GM21737 (cell line): ENCODE results near the gene SF3B3.
"Not testable (repeated sequence)": the region's sequence is repeated elsewhere in the genome, so short reads cannot be mapped to it uniquely, and the experiment has no call there.

ENCODE experiments used
- ATAC-seq: cut with Tn5 transposase; IDR thresholded peaks from one replicate; pipeline ENCODE4 v1.9.1; 2021; ENCODE audit warnings: mild to moderate bottlenecking, moderate library complexity; ENCODE audit not compliant: unreplicated experiment

The SF3B3 gene

DNA sequence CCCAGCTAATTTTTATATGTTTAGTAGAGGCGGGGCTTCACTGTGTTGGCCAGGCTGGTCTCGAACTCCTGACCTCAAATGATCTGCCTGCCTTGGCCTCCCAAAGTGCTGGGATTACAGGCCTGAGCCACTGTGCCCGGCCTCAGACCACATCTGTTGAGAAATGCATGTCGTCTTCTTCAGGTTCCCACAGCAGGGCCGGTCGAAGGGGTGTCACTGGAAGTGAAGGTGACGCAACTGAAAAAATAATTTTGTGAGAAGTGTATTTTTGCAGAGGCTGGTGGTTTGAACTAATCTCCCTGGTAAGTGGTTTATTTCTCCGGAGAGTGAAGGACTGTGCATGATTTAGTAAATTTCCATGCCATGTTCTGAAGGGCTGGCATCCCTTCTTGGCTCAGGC is 89.3 kb downstream of the SF3B3 start:
- ATAC-seq, result no peak

DNA sequence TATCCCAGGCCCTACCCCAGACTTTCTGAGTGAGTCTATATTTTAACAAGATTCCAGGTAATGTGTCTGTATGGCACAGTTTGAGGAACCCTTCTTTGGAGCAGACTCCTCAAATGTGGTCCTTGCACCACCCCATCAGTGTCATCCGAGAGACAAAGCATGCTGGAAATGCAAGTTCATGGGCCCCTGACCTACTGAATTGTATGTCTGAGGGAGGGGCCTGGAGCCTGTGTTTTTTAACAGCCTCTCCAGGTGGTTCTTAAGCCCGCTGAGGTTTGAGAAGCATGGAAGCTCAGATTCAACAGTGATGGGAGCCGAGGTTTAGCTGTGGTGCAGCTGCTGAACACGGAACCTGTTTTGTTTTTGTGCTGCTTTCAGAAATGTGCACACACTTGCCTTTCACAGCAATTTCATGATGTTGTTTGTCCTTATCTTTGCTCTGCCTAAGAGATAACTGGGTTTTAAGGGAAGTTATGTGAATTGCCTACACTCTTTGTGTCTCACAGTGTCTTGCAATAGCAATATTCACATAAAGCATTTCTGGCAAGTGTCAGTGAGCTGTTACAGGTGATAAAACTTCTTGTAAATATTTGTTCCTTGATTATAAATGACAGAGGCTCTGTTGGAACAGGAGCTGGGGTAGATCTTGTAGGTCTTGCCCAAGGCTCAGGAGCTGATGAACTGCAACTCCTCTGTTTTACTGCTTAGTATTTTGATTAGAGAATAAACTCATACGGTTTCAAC is 90.8 kb downstream of the SF3B3 start:
- no peak for ATAC-seq

DNA sequence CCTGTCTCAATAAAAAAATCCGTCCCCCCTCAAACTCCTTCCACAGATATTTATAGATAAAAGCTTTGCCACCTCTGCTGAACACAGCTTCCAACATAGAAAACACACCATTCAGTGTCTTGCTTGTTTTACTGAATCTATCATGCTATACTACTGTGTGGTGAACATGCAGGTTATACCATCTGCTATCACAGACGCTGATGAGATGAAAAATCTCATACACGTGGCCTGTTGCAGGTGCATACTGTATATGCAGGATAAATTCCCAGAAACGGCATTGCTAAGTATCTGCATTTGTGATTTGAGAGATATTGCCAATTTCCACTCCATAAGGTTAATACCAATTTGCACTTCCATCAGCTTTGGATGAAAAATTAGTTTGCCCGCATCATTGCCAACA is 92.3 kb downstream of the SF3B3 start:
- ATAC-seq, result no peak

DNA sequence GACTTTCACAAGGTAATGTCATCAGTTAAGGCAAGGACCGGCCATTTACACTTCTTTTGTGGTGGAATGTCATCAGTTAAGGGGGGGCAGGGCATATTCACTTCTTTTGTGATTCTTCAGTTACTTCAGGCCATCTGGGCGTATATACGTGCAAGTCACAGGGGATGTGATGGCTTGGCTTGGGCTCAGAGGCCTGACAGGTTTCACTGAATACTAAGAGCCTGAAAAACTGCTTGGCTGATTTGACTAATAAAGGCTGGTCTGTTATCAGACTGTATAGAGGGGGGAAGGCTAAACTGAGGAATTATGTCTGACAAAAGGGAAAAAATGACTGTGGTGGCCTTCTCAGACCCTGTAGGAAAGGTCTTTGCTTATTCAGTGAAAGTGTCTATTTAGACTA is 98.2 kb downstream of the SF3B3 start:
- ATAC-seq, result not testable (repeated sequence)
